GM18858 (cell line): Measurements from ENCODE around the gene SNX22.
"Not testable (repeated sequence)": the region's sequence is repeated elsewhere in the genome, so short reads cannot be mapped to it uniquely, and the experiment has no call there.

Experiments used
- ATAC-seq: cut with Tn5 transposase; IDR thresholded peaks from one replicate; pipeline ENCODE4 v1.9.1; 2021; ENCODE audit not compliant: unreplicated experiment

Gene SNX22

GRCh38 chr15:64151727-64152506, at the start of gene SNX22:
Gene SNX22 (plus strand): TSS chr15:64151731. CDS start chr15:64151776, 45 bp downstream.
- ATAC-seq: no peak

GRCh38 chr15:64102497-64102896, 49.0 kb upstream of the SNX22 start:
- ATAC-seq: no peak

DNA sequence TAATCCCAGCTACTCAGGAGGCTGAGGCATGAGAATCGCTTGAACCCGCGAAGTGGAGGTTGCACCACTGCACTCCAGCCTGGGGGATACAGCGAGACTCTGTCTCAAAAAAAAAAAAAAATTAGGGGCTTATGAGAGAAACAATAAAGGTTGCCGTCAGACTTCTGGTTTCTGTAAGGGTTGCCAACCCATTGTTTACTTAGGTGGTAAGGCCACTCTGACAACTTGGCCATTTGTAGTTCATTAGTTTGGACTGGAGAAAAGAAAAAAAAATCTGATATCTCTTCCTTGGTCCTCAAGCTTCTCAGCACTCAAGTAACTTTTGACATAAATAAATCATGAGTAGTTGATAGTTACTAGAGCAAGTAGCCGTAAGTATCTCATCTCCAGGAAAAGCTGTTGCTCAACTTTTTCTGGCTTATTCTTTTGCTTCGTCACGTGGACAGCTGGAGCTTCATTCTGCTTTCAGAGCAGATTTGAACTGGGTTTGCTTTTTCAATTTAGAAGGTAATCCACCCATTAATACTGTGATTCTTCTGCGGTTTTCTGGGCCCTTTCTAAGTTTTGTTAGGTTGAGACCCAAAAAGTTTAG, 46.3 kb upstream of the SNX22 start:
- no peak for ATAC-seq

- ATAC-seq: no peak
Observed at GRCh38 chr15:64107337-64107736, 44.2 kb upstream of the SNX22 start.

DNA sequence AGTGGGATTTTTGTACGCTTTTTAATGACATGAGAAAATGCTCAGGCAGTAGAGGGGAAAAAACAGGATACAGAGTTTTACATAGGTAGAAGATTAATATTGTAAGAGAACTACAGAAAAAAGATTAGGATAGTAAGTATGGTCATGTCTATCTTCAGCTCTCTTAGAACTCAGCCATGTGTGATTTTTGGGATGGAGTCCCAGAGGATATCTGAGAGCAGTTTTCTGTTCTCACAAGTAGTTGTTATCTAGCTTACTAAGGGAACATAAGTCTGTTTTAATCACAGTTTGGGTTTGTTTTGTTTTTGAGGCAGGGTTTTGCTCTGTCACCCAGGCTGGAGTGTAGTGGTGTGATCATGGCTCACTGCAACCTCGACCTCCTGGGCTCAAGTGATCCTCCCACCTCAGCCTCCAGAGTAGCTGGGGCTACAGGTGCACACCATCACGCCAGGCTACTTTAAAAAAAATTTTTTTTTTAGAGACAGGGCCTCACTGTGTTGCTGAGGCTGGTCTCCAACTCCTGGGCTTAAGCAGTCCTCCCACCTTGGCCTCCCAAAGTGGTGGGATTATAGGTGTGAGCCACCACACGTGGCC, 41.3 kb upstream of the SNX22 start:
- ATAC-seq: not testable (repeated sequence)

DNA sequence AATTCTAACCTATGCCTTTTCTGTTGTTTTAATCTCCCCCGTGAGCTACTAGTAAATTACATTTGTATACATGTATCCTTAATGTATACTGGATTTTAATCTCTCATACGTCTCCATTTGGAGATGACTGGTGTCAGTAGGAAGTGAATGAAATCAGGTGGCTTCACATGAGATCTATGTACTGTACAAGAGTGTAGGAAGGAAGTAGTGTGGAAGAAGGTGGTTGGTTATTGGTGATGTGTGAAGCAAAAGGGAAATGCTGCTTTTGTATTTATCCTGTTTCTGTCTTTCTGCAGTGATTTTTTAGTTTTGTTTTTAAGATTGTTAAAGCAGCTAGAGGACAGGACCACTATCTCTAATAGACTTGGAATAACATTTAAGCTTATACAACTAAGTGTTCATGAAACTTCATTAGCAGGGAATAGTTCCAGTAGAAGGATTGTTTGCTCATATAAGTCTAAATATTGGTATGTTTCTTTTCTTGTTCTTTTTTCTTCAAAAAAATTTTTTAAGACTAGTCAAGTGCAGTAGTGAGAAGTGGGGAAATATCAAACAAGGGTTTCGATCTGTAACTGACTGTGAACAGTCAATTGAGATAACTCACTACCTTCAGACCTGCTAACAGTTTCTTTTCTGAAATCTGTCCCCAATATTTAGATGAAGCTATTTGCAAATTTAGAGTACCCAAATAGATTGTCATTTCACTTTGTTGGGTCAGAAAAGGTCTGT, 40.4 kb upstream of the SNX22 start:
- no peak for ATAC-seq

GRCh38 chr15:64111679-64112050, 39.9 kb upstream of the SNX22 start:
- ATAC-seq: no peak

DNA sequence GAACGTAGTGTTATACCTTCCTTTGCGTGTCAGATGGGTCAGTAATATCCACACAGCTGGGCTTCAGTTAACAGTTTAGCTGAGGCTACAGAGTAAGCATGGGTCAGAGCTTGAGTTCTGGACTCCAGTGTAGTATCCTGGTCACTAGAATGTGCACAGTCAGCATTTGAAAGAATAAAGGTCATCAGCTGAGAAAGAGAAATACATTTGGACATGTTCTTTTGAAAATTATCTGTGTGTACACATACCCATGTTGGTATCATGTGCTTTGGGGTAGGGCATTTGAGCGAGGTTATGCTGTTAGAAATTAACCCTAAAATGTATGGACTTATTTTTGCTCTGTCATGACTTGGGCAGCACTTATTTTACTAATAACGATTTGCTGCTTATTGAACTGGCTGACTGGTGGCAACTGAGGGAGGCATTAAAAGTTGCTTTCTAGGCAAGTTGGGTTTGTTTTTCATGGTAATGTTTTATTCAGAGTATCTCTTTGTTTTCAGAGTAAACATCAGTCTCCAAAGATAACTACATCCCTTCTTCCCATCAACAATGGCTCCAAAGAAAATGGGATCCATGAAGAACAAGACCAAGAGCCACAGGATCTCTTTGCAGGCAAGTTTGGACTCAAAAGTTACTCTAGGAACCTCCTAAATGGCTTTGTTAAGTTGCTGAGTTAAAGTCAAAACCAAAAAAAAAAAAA, 39.3 kb upstream of the SNX22 start:
- no peak for ATAC-seq

DNA sequence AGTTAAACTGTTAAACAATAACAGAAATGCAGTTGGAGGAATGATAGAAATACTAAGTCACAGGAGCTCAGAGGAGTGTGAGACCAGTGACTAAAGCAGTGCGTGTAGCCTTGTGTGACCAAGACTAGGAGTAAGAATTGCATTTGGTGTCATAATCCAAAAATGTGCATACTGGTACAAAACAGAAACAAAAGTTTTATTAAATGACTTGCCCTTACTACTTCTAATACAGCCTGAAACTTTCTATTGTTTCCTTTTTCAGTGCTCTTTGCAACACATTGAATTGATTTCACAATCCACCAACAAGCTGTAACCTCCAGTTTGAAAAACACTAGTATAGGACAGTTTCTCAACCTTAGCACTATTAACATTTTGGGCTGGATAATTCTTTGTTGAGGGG, 38.6 kb upstream of the SNX22 start:
- ATAC-seq: no peak

DNA sequence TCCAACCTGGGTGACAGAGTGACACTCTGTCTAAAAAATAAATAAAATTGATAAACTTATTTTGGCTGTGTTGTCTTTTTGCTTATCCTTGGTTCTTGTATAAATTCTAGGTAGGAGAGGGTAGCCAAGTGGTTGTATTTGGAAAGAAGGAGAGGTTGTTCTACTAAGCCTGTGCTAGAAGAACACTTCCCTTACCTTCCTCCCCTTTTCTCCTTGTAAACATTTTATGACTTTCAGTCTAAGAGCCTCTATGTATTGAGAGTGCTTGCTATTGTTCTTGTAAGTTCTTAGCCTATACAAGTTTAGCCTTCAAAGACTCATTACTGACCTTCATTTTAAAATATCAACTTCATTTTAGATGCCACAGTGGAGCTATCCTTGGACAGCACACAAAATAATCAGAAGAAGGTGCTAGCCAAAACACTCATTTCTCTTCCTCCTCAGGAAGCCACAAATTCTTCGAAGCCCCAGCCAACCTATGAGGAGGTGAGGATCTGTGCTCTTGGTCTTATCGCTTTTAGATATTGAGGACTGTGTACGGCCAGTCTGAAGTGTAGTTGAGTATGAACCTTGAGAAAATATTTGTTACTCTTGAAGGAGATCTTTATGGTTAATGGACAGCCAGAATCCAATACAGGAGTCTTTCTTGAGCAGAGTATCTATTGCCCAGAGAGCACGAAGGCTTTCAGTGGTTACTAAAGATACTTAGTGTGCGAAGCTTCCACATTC, 33.6 kb upstream of the SNX22 start:
- ATAC-seq: no peak

DNA sequence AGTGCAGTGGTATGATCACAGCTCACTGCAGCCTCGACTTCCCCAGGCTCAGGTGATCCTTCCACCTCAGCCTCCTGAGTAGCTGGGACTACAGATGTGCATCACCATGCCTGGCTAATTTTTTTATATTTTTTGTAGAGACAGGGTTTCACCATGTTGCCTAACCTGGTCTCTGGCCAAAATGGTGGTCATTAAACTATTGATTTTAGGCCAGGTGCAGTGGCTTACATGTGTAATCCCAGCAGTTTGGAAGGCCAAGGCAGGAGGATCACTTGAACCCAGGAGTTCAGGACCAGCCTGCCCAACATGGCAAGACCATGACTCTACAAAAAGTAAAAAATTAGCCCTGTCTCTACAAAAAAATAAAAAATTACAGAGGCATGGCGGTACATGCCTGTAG, 31.2 kb upstream of the SNX22 start:
- ATAC-seq: not testable (repeated sequence)

DNA sequence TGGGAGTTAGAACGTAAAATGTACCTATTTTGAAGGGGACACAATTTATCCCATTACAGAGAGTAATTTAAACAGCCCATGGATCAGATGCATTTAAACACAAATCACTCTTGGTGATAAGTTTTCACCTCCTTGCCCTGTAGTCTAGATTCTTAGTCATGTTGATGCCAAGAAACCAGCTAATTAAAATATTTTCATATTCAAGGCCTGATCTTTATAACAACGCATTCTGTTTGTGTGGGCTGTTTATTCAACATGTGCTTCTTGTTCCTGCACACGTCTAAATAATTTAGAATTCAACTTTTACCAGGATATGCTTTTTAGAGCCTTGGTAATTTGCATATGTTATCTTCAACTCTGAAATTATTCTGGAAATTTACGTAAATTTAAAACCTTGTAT, 29.9 kb upstream of the SNX22 start:
- ATAC-seq: no peak

DNA sequence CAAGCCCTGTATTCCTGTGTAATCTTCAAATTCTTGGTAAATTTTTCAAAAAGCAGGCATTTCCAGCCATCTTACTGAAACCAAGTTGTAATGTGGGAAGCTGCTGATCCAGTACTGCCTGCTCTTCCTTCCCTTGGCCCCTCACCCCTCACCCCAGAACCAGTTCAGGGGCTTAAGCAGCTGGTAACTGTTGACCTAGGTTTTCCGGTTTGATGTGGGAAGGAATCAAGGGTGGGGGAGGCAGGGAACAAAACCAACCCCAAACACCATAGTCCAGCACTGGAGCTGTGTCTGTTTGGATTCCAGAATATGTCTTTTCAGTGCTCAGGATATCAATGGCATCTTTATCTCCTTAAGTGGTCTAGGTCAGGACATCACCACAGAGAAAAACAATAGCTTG, 29.1 kb upstream of the SNX22 start:
- no peak for ATAC-seq

DNA sequence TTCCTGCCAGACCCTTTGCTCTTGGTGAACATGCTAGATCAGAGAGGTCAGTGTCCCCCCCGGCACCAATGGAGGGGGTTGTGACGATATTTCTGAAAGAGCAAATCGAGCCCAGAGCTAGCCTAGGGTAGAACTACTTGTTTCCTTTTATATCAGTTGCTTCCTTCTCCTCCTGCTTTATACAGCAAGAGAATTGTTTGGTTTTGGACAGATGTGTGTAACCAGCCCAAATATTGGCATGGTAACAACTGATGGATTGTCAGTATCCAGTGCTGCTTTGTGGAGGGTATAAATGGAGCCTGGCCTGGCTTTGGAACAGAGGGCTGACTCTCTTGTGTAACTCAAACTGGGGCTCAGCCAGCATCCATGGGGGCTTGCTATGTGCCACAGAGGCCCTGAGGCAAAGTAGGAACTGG, 28.6 kb upstream of the SNX22 start:
- ATAC-seq: no peak

DNA sequence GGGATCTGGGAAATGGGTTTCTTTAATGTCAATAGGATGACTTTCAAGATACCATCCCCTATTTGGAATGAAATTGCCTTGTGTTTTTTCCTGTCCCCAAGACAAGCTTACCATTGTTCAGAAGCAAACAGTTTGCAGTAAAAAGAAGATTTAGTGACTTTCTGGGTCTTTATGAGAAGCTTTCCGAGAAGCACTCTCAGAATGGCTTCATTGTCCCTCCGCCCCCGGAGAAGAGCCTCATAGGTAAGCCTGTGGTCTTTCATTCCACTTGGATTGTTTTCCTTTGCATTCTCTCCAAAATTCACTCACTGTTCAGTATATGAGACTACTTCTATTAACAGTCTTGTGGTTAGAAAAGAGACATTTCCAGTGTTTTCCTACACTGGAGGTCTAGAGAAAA, 25.6 kb upstream of the SNX22 start:
- no peak for ATAC-seq

DNA sequence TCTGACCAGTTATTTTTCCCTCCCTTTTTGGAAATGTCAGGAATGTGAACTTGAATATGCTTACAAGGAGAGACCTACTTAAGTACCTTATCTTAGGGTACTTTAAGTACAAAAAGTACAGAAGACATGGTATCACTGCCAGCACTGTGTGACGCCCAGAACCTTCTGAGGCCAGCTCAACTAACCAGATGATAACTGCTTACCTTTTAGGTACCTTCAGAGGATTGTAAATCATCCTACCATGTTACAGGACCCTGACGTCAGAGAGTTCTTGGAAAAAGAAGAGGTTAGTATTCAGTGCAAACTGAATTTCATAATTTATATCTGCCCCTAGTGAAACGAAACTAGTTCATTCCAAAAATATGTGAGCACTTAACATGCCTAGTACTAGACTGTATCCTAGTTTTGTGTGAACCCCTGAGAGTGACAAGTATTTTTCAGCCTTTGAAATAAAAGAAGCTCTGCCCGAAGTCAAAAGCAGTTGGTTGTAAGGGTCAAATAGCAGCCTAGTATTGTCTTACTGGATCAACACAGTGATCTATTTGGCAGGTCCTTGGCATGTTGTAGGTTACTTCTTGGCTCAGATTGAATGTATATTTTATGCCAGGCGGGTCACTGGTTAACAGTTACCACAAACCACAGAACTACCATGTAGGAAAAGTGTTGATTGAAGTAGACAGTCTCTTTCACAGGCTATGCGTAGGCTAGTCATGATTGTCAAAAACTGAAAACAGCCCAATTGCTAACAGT, 23.8 kb upstream of the SNX22 start:
- ATAC-seq: no peak

- ATAC-seq: no peak
Observed at GRCh38 chr15:64130159-64130558, 21.4 kb upstream of the SNX22 start.

- ATAC-seq: no peak
Observed at GRCh38 chr15:64131547-64131946, 20.0 kb upstream of the SNX22 start.

DNA sequence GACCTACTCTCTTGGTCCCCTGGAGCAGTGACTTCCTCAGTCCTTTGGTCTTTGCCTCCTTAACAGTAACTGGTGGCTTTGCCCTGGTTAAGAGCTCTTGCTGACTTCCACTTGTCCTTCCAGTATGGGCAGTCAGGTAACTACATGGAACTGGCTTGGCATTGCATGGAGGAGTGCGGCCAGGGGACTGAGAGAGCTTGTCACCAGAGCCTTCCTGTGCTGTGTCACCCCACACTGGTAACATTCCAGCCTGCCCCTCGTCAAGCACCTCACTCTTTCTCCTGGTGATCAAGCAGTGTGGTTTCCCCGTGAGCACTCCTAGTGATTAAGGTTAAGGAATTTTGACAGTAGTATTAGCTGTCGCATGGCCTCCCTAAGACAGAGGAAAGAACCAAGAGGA, 19.3 kb upstream of the SNX22 start:
- ATAC-seq: no peak
